Vagina (tissue), 2 donors: ENCODE data around the gene EXD3.

Source experiments
- CTCF ChIP-seq, 3 experiments: fragments of 450-650 bp in 2 of 3; fragments of 200-600 bp in 1 of 3; sonication (generic) in 1 of 3; IDR thresholded peaks; one replicate each; pipeline ENCODE4 v1.5.1; 2017 to 2019; ENCODE audit warnings: antibody characterized with exemption in 3 of 3, mild to moderate bottlenecking in 2 of 3, moderate library complexity in 2 of 3
- POLR2AphosphoS5 ChIP-seq, 2 donors: sonication (generic); formaldehyde crosslinking; IDR thresholded peaks; one replicate each; pipeline ENCODE4 v1.9.0; 2017; ENCODE audit warnings: antibody characterized with exemption in 2 of 2, mild to moderate bottlenecking in 2 of 2, low read depth in 1 of 2; ENCODE audit not compliant: insufficient read depth in 1 of 2

- TF ChIP-seq CTCF (IDR thresholded peaks at IDR 0.05), result no peak
- TF ChIP-seq POLR2AphosphoS5 (IDR thresholded peaks at IDR 0.05; ENCODE audit: insufficient read depth in 1 of 2, low read depth in 1 of 2), result no peak
Observed at GRCh38 chr9:137435381-137435891, 12.5 kb upstream of the EXD3 start.
